Heart left ventricle (tissue), 13 donors: ENCODE results near the gene INHBE.

Experiments used
- POLR2A ChIP-seq, 2 donors: fragments of 450-650 bp; IDR thresholded peaks; one replicate each; pipeline ENCODE4 v1.6.1; 2017; ENCODE audit warnings: antibody characterized with exemption in 2 of 2, mild to moderate bottlenecking in 2 of 2, moderate library complexity in 2 of 2
- TF ChIP-seq, protein P1 (sequence below), 12 donors: fragments of 200-600 bp; sonication (generic) in 4 of 12; IDR thresholded peaks; one replicate each; pipeline versions ENCODE4 v1.5.0 to v1.8.0; 2018 to 2022; ENCODE audit warnings: antibody characterized with exemption in 12 of 12, mild to moderate bottlenecking in 5 of 12
- donor health status: ischemic (EF 13 %, LVEDD 7.1; RV severe dilation, severe dysfunction).
- donor health status: DM: no; HTN: yes; CAD: no.
- donor health status: DM: no; HTN: no; CAD: no.
- donor health status: ischemic (EF 25% LVEDD 6.9; RV normal size, moderate dysfunction).
- donor health status: ischemic (EF 25% LVEDD 5.7; RV mildly dilated, moderate dysfunction).
- donor health status: ischemic (EF 35%, LVEDD 5.7; RV mildly dilated, moderate dysfunction).
- donor health status: nonischemic (EF 11% LVEDD 7.7; RV severe dilation, severe dysfunction).
- donor health status: DM: yes; HTN: yes; CAD: no.
- donor health status: PGD.
- donor health status: ischemic (EF 29% LVEDD 5.4; RV normal size, mild dysfunction).
- donor health status: nonischemic (EF 23%, LVEDD 6.1; RV moderate dilation, normal function).

DNA sequence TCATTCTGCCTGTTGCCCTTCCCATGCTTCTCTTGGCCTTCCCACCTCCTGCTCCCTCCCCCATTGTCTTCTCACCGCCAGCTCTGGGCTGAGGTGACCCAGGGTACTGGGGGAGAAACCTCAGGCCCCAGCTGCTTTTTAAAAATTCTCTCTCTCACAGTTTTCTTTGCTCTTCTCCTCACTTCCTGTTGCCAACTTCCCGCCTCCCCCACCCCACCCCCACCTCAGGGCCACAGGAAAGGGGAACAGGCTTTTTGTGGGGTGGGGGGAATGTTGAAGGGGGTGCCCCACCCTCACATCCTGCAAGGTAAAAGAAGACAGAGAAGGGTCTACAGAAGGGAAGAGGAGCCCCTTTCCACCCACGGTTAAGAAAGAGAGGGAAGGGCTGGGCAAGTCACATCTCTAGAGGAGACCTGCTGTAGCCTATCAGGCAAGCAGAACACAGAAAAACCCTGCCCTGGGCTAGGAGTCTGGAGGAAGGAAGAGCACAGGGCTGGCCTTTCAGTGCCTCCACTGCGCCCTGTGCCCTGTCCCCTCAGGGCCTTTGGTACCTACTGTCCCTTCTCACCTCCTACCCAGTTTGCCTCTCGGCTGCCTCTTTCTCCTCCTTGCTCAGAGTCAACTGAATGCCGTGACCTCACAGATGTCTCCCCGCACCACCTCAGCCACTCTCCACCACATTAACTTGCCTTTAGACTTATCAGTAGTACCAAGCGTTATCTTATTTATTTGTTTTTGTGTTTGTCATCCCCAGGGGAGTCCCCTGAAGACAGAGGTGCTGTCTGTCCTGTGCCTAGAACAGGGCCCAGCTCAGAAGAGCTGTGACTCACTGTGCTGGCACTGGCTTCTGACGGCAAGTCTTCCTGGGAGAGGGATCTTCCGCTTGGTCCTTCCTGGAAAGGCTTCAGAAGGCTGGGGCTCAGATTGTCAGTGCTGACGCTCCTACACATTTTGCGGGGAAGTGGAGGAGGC, 22.9 kb downstream of the INHBE start:
- TF ChIP-seq, protein P1, sequence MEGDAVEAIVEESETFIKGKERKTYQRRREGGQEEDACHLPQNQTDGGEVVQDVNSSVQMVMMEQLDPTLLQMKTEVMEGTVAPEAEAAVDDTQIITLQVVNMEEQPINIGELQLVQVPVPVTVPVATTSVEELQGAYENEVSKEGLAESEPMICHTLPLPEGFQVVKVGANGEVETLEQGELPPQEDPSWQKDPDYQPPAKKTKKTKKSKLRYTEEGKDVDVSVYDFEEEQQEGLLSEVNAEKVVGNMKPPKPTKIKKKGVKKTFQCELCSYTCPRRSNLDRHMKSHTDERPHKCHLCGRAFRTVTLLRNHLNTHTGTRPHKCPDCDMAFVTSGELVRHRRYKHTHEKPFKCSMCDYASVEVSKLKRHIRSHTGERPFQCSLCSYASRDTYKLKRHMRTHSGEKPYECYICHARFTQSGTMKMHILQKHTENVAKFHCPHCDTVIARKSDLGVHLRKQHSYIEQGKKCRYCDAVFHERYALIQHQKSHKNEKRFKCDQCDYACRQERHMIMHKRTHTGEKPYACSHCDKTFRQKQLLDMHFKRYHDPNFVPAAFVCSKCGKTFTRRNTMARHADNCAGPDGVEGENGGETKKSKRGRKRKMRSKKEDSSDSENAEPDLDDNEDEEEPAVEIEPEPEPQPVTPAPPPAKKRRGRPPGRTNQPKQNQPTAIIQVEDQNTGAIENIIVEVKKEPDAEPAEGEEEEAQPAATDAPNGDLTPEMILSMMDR (IDR thresholded peaks at IDR 0.05), result no peak
- TF ChIP-seq POLR2A (IDR thresholded peaks at IDR 0.05), result no peak
